Neural cell (in vitro differentiated cells): Measurements from ENCODE around the gene NFIA.

ENCODE experiments used
- CTCF ChIP-seq: fragments of 450-650 bp; IDR thresholded peaks from 2 replicates; pipeline ENCODE4 v1.5.1; 2014; ENCODE audit warnings: antibody characterized with exemption, mild to moderate bottlenecking, moderate library complexity; ENCODE audit not compliant: poor library complexity, severe bottlenecking
- EP300 ChIP-seq: fragments of 450-650 bp; conservative IDR thresholded peaks from 2 replicates; pipeline ENCODE4 v1.6.1; 2014; ENCODE audit warnings: antibody characterized with exemption, mild to moderate bottlenecking, moderate library complexity; ENCODE audit not compliant: poor library complexity, severe bottlenecking
- EZH2 ChIP-seq: fragments of 200-600, 300-800 bp; shearing (Covaris generic), sonication (generic); IDR thresholded peaks from 2 replicates; pipeline ENCODE4 v1.6.1; 2014; ENCODE audit warnings: antibody characterized with exemption, low read length, borderline replicate concordance, mild to moderate bottlenecking; ENCODE audit not compliant: insufficient read depth, poor library complexity, severe bottlenecking
- POLR2AphosphoS5 ChIP-seq: IDR thresholded peaks from 2 replicates; pipeline ENCODE4 v1.6.1; 2012

- TF ChIP-seq EP300 = no peak
- TF ChIP-seq CTCF = no peak
- no peak for TF ChIP-seq EZH2
- no peak for TF ChIP-seq POLR2AphosphoS5
Observed at GRCh38 chr1:61130338-61131000, 48.1 kb downstream of the NFIA start.
